ENCODE data around the gene KIAA0319L.

- TF ChIP-seq CTCF (IDR thresholded peaks at IDR 0.05) (peak in 4 of 6 experiments; percentile 30 to 50 (median 41)), POLR2AphosphoS5 (IDR thresholded peaks at IDR 0.05) (no peak)
These were observed 12.2 kb downstream of the KIAA0319L start for GRCh38 chr1:35544976-35545375.

Measured in upper lobe of left lung (tissue), 4 donors.